GM11168 (cell line): ENCODE results near the gene TRIM14.

Experiments used
- in situ Hi-C: fragments of 300-500 bp; cut with MboI; formaldehyde crosslinking; loops from one replicate; pipeline ENCODE4 v1.12.0; 2022; ENCODE audit warnings: low sequenced_read_pairs; ENCODE audit not compliant: unreplicated experiment

The TRIM14 gene

GRCh38 chr9:98057138-98057799 lies 61.8 kb downstream of the TRIM14 start:
- in situ Hi-C loops = no loop called here

DNA sequence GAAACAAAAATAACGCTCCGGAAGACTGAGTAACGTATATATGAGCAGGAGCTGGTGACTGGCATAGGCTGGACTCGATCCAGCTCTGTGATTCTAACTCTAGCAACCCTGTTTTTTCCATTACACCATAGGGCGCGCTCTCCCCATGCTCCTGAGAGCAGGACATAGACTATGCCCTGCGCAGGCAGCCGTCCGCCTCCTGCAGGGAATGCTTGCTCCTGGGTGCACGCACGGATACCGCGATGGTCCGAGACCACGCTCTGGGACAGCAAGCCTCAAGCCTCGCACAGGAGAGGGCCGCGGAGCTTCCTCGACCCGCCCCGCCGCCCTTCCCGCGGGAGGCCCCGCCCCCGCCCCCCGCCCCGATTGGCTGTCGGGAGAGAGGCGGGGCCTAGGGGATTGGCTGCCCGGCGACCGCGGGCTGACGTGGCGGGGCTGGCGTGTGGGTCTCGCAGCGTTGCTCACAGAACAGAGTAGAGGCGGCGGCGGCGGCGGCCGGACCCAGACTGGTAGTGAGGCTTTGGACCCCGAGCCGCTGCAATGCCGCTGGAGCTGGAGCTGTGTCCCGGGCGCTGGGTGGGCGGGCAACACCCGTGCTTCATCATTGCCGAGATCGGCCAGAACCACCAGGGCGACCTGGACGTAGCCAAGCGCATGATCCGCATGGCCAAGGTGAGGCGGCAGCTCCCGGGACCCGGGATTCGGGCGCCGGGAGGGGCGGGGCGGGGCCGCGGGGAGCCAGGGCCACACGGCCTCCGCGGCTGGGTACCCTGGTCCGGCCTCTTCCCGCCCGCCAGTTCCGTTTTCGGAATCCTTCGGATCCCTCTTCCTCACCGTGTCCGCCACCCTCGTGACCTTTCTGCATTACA lies 62.5 kb downstream of the TRIM14 start, which contains the start of gene NANS:
Gene NANS (plus strand): TSS at position 464 of the 869 bp plus-strand sequence. CDS start 77 bp downstream, at position 541.
- in situ Hi-C loops = no loop called here

GRCh38 chr9:98054376-98054951 lies 64.6 kb downstream of the TRIM14 start:
- in situ Hi-C loops = no loop called here

DNA sequence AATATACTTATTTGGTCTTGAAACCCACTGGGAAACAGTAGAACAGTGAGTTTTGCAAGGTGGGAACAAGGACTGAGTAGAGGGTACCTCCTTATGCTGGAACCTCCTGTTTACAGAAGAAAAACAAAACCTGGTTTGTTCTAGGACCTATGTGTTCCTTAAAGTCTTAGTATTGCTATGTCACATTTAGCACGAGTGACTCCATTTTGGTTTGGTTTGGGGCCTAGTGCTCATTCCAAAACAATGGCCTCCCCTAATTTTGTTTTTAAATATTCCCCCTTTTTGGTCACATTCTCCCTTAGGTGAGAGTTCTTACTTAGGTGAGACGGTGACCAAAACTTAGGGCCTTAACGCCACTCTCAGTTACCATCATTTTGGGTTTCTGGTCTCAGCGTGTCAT lies 68.7 kb downstream of the TRIM14 start:
- in situ Hi-C loops = no loop called here

- in situ Hi-C loops = no loop called here
These were observed 69.5 kb downstream of the TRIM14 start for GRCh38 chr9:98049288-98050072.

DNA sequence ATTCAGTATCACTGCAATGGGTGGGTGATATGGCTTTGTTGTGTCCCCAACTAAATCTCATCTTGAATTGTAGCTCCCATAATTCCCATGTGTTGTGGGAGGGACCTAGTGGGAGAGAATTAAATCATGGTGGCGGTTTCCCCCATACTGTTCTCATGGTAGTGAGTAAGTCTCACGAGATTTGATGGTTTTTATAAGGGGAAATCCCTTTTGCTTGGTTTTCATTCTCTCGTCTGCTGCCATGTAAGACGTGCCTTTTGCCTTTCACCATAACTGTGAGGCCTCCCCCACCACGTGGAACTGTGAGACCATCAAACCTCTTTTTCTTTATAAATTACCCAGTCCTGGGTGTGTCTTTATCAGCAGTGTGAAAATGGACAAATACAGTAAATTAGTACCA lies 72.0 kb downstream of the TRIM14 start:
- in situ Hi-C loops = no loop called here

- in situ Hi-C loops = no loop called here
These were observed 72.9 kb downstream of the TRIM14 start for GRCh38 chr9:98046180-98046543.

DNA sequence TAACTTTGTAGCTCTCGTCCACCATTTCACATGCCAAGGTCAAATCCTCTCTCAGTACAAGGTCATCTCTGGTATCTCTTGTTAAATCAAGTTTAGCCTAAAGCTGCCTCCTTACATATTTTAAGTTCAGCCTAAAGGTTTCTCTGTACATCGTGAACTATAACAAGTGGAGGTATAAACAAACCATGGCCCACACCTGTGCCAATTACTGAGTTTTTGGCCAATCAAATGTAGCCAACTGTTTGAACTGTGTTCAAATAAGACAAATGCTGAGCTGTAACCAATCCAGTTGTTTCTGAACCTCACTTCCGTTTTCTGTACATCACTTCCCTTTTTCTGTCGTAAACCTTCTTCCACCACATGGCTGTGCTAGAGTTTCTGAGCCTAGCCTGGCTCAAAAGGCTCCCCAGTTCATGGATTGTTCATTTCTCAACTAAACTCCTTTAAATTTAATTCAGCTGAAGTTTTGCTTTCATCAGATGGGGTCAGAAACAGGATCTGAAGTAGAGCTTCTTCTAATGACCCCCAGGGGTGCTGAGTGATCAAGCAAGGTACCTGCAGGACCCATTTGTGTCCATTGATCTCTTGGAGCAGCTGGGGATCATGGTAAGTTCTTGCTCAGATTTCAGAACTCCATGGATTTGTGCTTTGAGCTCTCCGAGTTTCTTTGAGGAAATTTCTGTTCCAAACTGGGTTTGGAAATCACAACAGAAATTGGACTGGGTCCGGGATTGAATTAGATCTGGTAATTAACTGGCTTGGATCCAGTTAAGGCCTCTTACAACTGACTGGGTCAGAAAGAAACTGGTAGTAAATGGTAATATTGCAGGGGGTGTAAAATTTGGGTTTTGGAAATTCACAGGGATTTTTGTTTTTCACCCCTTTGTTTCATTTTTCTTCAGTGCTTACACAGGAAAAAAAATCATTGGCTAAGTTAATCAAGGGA lies 73.5 kb downstream of the TRIM14 start:
- in situ Hi-C loops = no loop called here

DNA sequence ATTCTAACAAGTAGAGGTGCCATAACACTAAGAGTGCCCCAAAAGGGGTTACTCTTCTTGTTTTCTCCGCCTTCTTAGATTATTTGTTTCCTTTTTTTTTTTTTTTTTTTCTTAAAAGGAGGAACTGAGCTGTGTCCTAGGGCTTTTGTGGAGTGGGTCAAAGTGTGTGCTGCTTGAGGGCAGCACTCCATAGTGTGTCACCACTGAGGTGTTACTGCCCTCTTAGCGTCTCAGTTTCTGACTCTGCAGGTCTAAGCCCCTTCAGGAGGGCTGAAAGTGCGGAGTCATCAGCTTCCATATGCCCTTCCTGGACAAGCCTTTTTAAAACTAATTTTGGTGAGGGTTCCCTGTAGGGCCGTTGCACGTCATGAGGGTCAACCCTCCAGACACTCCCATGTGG lies 75.1 kb downstream of the TRIM14 start:
- in situ Hi-C loops = no loop called here

- in situ Hi-C loops = no loop called here
These were observed 78.8 kb downstream of the TRIM14 start for GRCh38 chr9:98040212-98040611.

- in situ Hi-C loops = no loop called here
These were observed 79.4 kb downstream of the TRIM14 start for GRCh38 chr9:98039607-98040017.

- in situ Hi-C loops = no loop called here
These were observed 80.1 kb downstream of the TRIM14 start for GRCh38 chr9:98038958-98039357.

- in situ Hi-C loops = no loop called here
These were observed 81.7 kb downstream of the TRIM14 start for GRCh38 chr9:98037357-98037756.

DNA sequence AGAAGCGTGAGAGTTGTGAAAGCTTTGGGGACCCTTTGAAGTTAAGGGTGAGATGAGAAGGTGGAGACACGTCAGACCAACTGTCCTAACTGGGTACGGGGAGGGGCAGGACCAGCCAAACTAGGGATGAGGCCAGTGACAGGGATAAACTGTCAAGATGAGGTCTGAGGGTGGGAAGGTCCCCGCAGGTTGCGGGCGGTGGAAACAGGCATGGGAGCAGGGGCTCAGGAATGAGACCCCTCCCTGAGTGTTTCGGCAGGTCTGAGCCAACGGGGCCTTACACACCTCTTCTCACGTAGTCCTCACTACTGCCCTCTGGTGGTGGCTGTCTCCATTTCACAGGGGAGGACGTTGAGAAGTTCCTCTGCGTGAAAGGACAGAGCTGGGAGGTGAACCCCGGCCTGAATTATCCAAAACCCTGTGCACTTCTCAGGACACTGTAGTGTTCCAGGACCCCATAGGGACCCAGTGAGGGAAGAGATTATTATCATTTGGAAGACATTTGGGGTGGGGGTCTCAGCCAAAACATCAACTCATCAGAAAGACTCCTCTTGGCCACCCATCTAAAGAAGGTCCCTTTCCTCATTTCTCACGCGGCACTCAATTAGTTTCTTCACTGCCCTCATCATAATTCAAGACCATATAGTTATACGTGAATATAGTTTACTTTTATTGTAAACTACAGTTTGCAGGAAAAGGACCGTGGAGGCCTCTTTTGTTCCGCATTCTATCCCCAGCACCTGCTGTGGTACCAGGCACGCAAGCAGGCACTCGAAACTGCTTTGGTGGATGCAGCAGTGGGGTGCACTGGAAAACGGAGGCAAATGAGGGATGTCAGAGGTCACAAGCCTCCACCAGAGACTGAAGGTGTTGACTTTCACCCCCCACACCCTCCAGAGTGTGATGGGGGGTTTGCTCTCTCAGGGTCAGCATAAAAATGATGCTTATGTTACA lies 84.2 kb downstream of the TRIM14 start:
- in situ Hi-C loops = no loop called here

DNA sequence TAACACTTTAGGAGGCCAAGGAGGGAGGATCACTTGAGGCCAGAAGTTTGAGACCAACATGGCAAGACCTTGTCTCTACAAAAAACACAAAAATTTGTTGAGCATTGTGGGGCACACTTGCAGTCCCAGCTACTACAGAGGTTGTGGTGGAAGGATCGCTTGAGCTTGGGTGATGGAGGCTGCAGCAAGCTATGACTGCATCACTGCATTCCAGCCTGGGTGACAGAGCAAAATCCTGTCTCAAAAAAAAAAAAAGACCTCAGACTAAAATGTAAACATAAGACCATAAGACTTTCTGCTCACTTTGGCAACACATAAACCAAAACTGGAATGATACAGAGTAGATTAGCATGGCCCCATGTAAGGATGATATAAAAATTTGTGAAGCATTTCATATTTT lies 87.1 kb downstream of the TRIM14 start:
- in situ Hi-C loops = no loop called here

GRCh38 chr9:98031169-98031568 lies 87.9 kb downstream of the TRIM14 start:
- in situ Hi-C loops = no loop called here

DNA sequence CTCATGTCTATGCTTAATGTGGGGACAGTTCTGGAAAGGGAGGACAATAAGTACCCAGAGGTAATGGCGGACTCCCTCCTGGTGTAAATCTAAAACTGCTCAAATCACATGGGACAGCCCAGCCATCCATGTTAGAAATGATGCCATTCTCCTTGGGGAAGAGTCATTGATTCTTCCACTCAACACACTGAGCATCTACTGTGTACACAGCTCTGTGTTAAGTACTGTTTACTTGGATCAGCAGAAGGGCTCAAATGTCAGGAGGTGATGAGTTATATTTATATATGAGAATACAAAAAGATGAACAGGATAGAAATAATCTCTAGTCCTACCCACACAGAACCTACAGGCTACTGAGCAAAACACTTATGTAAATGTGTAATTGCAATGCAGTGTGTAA lies 94.3 kb downstream of the TRIM14 start:
- in situ Hi-C loops = no loop called here

DNA sequence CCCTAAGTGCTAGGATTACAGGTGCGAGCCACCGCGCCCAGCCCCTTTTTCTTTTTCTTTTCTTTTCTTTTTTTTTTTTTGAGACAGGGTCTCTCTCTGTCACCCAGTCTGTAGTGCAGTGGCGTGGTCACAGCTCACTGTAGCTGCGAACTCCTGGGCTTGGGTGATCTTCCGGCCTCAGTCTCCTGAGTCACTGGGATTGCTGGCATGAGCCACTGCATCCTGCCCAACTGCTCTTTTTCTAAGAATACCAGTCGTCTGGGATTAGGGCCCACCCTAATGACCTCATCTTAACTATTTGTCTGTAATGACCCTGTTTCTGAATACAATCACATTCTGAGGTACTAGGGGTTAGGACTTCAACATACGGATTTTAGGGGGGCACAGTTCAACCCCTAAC lies 96.6 kb downstream of the TRIM14 start:
- in situ Hi-C loops = no loop called here
